Loucy (cell line): Measurements from ENCODE around the gene ARMC8.

Source experiments
- EZH2phosphoT487 ChIP-seq: fragments of 200-600 bp; IDR thresholded peaks from 2 replicates; pipeline ENCODE4 v1.6.1; 2018; ENCODE audit warnings: antibody characterized with exemption, mild to moderate bottlenecking, moderate library complexity, borderline replicate concordance
- TF ChIP-seq, protein P1 (sequence below): fragments of 200-600 bp; sonication (generic); conservative IDR thresholded peaks from 2 replicates; pipeline ENCODE4 v1.5.1; 2014; ENCODE audit warnings: mild to moderate bottlenecking, antibody characterized with exemption, low read length

DNA sequence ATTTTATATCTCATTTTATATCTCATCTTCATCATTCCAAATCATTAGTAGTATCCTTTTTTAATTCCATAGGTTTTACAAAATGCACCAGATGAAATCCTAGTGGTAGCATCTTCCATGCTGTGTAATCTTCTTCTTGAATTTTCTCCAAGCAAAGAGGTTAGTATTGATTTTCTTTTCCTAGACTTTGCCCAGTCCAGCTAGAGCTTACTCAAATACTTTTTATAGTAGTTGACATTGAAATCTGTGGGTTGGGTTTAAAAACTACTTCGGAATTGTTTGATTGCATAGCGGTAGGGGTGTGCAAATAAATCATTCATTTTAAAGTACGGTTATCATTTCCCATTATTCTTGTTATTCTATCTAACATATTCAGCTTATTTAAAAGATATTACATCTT lies 80.0 kb downstream of the ARMC8 start:
- TF ChIP-seq, protein P1, sequence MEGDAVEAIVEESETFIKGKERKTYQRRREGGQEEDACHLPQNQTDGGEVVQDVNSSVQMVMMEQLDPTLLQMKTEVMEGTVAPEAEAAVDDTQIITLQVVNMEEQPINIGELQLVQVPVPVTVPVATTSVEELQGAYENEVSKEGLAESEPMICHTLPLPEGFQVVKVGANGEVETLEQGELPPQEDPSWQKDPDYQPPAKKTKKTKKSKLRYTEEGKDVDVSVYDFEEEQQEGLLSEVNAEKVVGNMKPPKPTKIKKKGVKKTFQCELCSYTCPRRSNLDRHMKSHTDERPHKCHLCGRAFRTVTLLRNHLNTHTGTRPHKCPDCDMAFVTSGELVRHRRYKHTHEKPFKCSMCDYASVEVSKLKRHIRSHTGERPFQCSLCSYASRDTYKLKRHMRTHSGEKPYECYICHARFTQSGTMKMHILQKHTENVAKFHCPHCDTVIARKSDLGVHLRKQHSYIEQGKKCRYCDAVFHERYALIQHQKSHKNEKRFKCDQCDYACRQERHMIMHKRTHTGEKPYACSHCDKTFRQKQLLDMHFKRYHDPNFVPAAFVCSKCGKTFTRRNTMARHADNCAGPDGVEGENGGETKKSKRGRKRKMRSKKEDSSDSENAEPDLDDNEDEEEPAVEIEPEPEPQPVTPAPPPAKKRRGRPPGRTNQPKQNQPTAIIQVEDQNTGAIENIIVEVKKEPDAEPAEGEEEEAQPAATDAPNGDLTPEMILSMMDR: no peak
- no peak for TF ChIP-seq EZH2phosphoT487
